ENCODE measurements around the gene MFSD11.
A peak's percentile ranks its signal among the peaks of the same experiment; 100 is the strongest.
"Not testable (repeated sequence)": the region's sequence is repeated elsewhere in the genome, so short reads cannot be mapped to it uniquely, and the experiment has no call there.

The MFSD11 gene

GRCh38 chr17:76737676-76738467 lies at the start of gene MFSD11:
Gene MFSD11 (plus strand): TSS chr17:76738119. CDS start chr17:76738353, 234 bp downstream.
- DNase-seq = peak in 55 of 56 donors; percentile 68 to 99 (median 91)

GRCh38 chr17:76688165-76688622 lies 49.7 kb upstream of the MFSD11 start:
- no peak for DNase-seq

- no peak for DNase-seq
These were observed 48.1 kb upstream of the MFSD11 start for GRCh38 chr17:76689859-76690258.

- no peak for DNase-seq
These were observed 47.2 kb upstream of the MFSD11 start for GRCh38 chr17:76690596-76691280.

- no peak for DNase-seq
These were observed 46.3 kb upstream of the MFSD11 start for GRCh38 chr17:76691379-76692191.

GRCh38 chr17:76695059-76695831 lies 42.7 kb upstream of the MFSD11 start:
- no peak for DNase-seq

GRCh38 chr17:76696763-76697701 lies 40.9 kb upstream of the MFSD11 start:
- DNase-seq = no peak

- DNase-seq = peak in 1 of 56 donors; percentile 31
These were observed 40.0 kb upstream of the MFSD11 start for GRCh38 chr17:76697702-76698465.

GRCh38 chr17:76698466-76698977 lies 39.4 kb upstream of the MFSD11 start:
- not testable (repeated sequence) for DNase-seq

- no peak for DNase-seq
These were observed 37.7 kb upstream of the MFSD11 start for GRCh38 chr17:76700270-76700616.

GRCh38 chr17:76700617-76701470 lies 37.1 kb upstream of the MFSD11 start:
- peak in 1 of 56 donors; percentile 24 for DNase-seq

- DNase-seq = no peak
These were observed 36.4 kb upstream of the MFSD11 start for GRCh38 chr17:76701471-76701967.

GRCh38 chr17:76702076-76702475 lies 35.8 kb upstream of the MFSD11 start:
- DNase-seq = no peak

- no peak for DNase-seq
These were observed 34.8 kb upstream of the MFSD11 start for GRCh38 chr17:76702941-76703637.

GRCh38 chr17:76704805-76705204 lies 33.1 kb upstream of the MFSD11 start:
- no peak for DNase-seq

GRCh38 chr17:76706817-76707216 lies 31.1 kb upstream of the MFSD11 start:
- DNase-seq = no peak
